ENCODE data around the gene ZNF423.

GRCh38 chr16:49833085-49833484 lies 22.8 kb downstream of the ZNF423 start:
- TF ChIP-seq CTCF (IDR thresholded peaks at IDR 0.05) (no peak), POLR2A (IDR thresholded peaks at IDR 0.05) (no peak)

Data from lower leg skin (tissue), 3 donors.